Upper lobe of left lung (tissue), 6 donors: ENCODE results near the gene ZNF622. TPM values are rescaled to one million over a fixed set of nuclear protein-coding genes. Genes with fewer than 3 reads are reported as not detected.

ENCODE experiments used
- ATAC-seq, 2 donors: fragments of 200-7000 bp; cut with Tn5 transposase; one replicate each; pipeline ENCODE4 v1.9.1; 2022; ENCODE audit warnings: mild to moderate bottlenecking in 2 of 2, moderate library complexity in 2 of 2; ENCODE audit not compliant: low FRiP score in 2 of 2
- DNase-seq, 2 donors: peaks; one replicate each; pipeline ENCODE4 v3.0.0-alpha.2; 2019 to 2020
- H3K27ac ChIP-seq, 4 donors: fragments of 200-600 bp; sonication (generic); one replicate each; pipeline ENCODE4 v1.5.1; 2016 to 2019
- H3K27me3 ChIP-seq, 4 donors: fragments of 200-600 bp; sonication (generic); one replicate each; pipeline ENCODE4 v1.5.1; 2017 to 2019
- H3K36me3 ChIP-seq, 4 donors: fragments of 200-600 bp; sonication (generic); one replicate each; pipeline ENCODE4 v1.5.1; 2016 to 2019
- H3K4me1 ChIP-seq, 4 donors: fragments of 200-600 bp; sonication (generic); one replicate each; pipeline ENCODE4 v1.5.1; 2018 to 2019
- H3K4me3 ChIP-seq, 4 donors: fragments of 200-600 bp; sonication (generic); one replicate each; pipeline ENCODE4 v1.5.1; 2017 to 2019; ENCODE audit warnings: mild to moderate bottlenecking in 2 of 4, moderate library complexity in 1 of 4
- H3K9me3 ChIP-seq, 4 donors: fragments of 200-600 bp; sonication (generic); one replicate each; pipeline ENCODE4 v1.5.1; 2018 to 2019
- EP300 ChIP-seq, 4 donors: sonication (generic); formaldehyde crosslinking; IDR thresholded peaks; one replicate each; pipeline ENCODE4 v1.5.1; 2017; ENCODE audit warnings: antibody characterized with exemption in 4 of 4, control low read depth in 2 of 4
- POLR2A ChIP-seq, 4 donors: fragments of 450-650 bp; IDR thresholded peaks; one replicate each; pipeline ENCODE4 v1.5.1; 2016 to 2017; ENCODE audit warnings: antibody characterized with exemption in 4 of 4, mild to moderate bottlenecking in 2 of 4
- POLR2AphosphoS5 ChIP-seq, 2 donors: sonication (generic); formaldehyde crosslinking; IDR thresholded peaks; one replicate each; pipeline ENCODE4 v1.5.1; 2017; ENCODE audit warnings: antibody characterized with exemption in 2 of 2
- WGBS, 2 donors: methylation state at CpG; one replicate each; pipeline ENCODE4 v1.1.5; 2017 to 2018; 5-methylcytosine and 5-hydroxymethylcytosine counted together
- total RNA-seq, 6 donors: library from RNA; depleted of rRNA in 4 of 6; stranded (reverse); fragments of >200 nt in 4 of 6; gene quantifications; one replicate each; pipeline versions ENCODE4 v1.1.0 to v1.2.1, GENCODE V29; 2016 to 2021
- TF ChIP-seq, protein P1 (sequence below), 6 experiments: fragments of 450-650 bp in 4 of 6; fragments of 200-600 bp in 2 of 6; sonication (generic) in 2 of 6; IDR thresholded peaks; one replicate each; pipeline ENCODE4 v1.5.1; 2016 to 2019; ENCODE audit warnings: antibody characterized with exemption in 6 of 6
- donor health status: DM: no; HTN: no; CAD: no; lungs with moderate emphysema.
- donor health status: DM: no; HTN: yes; CAD: no; lungs with severe emphysema.

ZNF622 gene
- total RNA-seq, 6 donors from 2014 or later: 15.3 to 45.0 (median 31.5) TPM

DNA sequence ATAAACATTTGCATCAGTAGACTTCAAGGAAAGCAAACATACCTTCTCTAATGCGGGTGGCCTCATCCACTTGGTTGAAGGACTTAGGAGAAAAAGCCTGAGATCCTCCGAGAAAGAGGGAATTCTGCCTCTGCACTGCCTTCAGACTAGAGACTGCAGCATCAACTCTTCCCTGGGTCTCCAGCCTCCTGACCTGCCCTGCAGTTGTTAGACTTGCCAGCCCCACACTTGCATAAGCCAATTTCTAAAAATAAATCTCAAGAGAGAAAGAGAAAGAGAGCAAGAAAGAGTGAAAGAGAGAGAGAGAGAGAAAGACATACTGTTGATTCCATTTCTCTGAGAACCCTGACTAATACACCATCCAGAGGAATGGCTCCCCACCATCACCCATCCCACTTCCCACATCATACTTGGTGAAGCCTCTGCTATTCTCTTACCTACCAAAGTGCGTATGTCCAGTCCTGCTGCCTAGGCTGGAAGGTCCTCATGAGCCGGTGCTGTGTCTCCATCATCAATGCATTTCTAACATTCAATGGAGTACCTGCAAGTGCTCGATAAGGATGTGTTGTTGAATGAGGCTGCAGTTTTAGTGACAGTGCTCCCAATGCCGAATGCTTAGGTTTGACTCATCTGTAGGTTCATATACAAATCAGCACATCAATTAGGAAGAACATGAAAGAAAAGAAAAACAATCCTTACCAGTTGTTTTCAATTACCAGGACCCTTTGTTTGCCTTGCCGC is 35.1 kb downstream of the ZNF622 start:
- H3K36me3 ChIP-seq: no peaks in the 10 kb centered on the region
- TF ChIP-seq POLR2A (IDR thresholded peaks at IDR 0.05) (no peak), POLR2AphosphoS5 (IDR thresholded peaks at IDR 0.05) (no peak), EP300 (IDR thresholded peaks at IDR 0.05) (no peak)
- TF ChIP-seq, protein P1, sequence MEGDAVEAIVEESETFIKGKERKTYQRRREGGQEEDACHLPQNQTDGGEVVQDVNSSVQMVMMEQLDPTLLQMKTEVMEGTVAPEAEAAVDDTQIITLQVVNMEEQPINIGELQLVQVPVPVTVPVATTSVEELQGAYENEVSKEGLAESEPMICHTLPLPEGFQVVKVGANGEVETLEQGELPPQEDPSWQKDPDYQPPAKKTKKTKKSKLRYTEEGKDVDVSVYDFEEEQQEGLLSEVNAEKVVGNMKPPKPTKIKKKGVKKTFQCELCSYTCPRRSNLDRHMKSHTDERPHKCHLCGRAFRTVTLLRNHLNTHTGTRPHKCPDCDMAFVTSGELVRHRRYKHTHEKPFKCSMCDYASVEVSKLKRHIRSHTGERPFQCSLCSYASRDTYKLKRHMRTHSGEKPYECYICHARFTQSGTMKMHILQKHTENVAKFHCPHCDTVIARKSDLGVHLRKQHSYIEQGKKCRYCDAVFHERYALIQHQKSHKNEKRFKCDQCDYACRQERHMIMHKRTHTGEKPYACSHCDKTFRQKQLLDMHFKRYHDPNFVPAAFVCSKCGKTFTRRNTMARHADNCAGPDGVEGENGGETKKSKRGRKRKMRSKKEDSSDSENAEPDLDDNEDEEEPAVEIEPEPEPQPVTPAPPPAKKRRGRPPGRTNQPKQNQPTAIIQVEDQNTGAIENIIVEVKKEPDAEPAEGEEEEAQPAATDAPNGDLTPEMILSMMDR (IDR thresholded peaks at IDR 0.05): no peak
- no peak overlapping the region for H3K27ac ChIP-seq
- H3K4me1 ChIP-seq: no peaks in the 10 kb centered on the region
- no peak for DNase-seq
- H3K4me3 ChIP-seq: no peak overlapping the region
- no peak for ATAC-seq
- no peaks in the 10 kb centered on the region for H3K27me3 ChIP-seq
- no peaks in the 10 kb centered on the region for H3K9me3 ChIP-seq
- WGBS, 2 donors: 90 to 91% methylated on average over 7 of the region's 7 CpGs

- Histone ChIP-seq H3K36me3 (no peaks in the 10 kb centered on the region), H3K4me1 (no peaks in the 10 kb centered on the region), H3K27me3 (no peaks in the 10 kb centered on the region), H3K4me3 (no peak overlapping the region), H3K27ac (no peak overlapping the region), H3K9me3 (no peaks in the 10 kb centered on the region)
- DNase-seq (no peak), ATAC-seq (no peak)
- 81 to 92% methylated on average over 4 of the region's 4 CpGs for WGBS, 2 donors
- TF ChIP-seq, protein P1 (IDR thresholded peaks at IDR 0.05): no peak
- TF ChIP-seq EP300 (IDR thresholded peaks at IDR 0.05) (no peak), POLR2AphosphoS5 (IDR thresholded peaks at IDR 0.05) (no peak), POLR2A (IDR thresholded peaks at IDR 0.05) (no peak)
Measured at GRCh38 chr5:16428359-16428758, 37.2 kb downstream of the ZNF622 start.

DNA sequence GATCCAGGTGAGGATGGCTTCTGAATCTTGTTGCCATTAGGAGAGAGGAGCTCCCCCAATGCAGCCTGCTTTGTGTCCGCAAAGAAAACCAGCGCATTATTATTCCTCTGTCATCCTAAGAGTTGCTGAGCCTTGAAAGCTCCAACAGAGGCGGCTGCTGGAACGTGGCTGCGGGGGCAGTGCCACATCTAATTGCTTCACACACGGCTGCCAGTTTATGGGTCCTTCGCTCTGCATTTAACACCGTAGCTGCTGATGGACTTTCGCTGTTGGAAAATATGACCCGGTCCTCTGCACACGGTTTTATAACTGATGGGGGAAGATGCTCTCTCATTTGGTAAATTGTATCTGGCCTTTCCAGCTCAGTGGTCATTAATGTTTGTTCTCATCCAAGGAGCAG is 38.0 kb downstream of the ZNF622 start:
- H3K9me3 ChIP-seq: no peaks in the 10 kb centered on the region
- no peak for ATAC-seq

DNA sequence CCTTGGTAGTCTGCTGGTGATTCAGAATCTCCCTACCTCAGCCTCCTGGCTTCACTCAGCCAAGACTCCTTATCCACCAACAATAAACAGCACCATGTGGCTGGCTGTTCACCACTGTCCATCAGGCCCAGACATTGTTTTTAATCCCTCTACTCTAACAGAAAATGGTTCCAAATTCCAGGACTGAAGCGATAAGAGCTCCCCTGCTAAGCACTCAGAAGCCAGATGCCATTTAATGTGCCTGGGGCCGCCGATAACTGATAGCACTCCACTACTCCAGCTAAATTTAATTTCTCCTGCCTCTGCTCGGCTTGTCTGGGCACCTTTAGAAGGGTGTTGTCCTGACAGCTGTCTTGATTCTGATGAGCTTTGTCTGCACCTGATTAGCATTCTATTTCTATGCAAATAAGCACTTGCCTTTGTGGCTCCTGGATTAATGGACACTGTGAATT is 47.1 kb downstream of the ZNF622 start:
- H3K4me1 ChIP-seq: no peaks in the 10 kb centered on the region
- 63 to 68% methylated on average over 4 of the region's 4 CpGs for WGBS, 2 donors
- H3K36me3 ChIP-seq: no peaks in the 10 kb centered on the region
- TF ChIP-seq, protein P1 (IDR thresholded peaks at IDR 0.05): no peak
- TF ChIP-seq POLR2AphosphoS5 (IDR thresholded peaks at IDR 0.05) (no peak), POLR2A (IDR thresholded peaks at IDR 0.05) (no peak), EP300 (IDR thresholded peaks at IDR 0.05) (no peak)
- H3K27ac ChIP-seq: no peak overlapping the region
- DNase-seq: no peak
- no peaks in the 10 kb centered on the region for H3K9me3 ChIP-seq
- ATAC-seq: no peak
- no peak overlapping the region for H3K4me3 ChIP-seq
- no peaks in the 10 kb centered on the region for H3K27me3 ChIP-seq

More for the DNA sequence above, 38.0 kb downstream of the ZNF622 start:
- no peaks in the 10 kb centered on the region for H3K36me3 ChIP-seq
- H3K4me1 ChIP-seq: no peaks in the 10 kb centered on the region
- TF ChIP-seq, protein P1 (IDR thresholded peaks at IDR 0.05): no peak
- 53 to 60% methylated on average over 11 of the region's 11 CpGs for WGBS, 2 donors
- H3K4me3 ChIP-seq: no peak overlapping the region
- H3K27me3 ChIP-seq: no peaks in the 10 kb centered on the region
- H3K27ac ChIP-seq: no peak overlapping the region
- DNase-seq: no peak
